GM23338 (cell line): ENCODE measurements around the gene DNA2.
"Not testable (repeated sequence)": the region's sequence is repeated elsewhere in the genome, so short reads cannot be mapped to it uniquely, and the experiment has no call there.

Experiments
- CTCF ChIP-seq, 2 experiments: fragments of 200-600 bp in 1 of 2; sonication (generic) in 1 of 2; conservative IDR thresholded peaks; 2 replicates each; pipeline versions ENCODE4 v1.5.1 to v1.6.1; 2016 to 2017; ENCODE audit warnings: antibody characterized with exemption in 2 of 2, low read depth in 2 of 2, mild to moderate bottlenecking in 2 of 2, moderate library complexity in 1 of 2
- EZH2 ChIP-seq: fragments of 200-600 bp; sonication (generic); IDR thresholded peaks from one replicate; pipeline ENCODE4 v1.8.0; 2017; ENCODE audit warnings: antibody characterized with exemption, mild to moderate bottlenecking, low read depth; ENCODE audit not compliant: unreplicated experiment
- EZH2phosphoT487 ChIP-seq: fragments of 200-600 bp; sonication (generic); IDR thresholded peaks from one replicate; pipeline ENCODE4 v1.8.1; 2018; ENCODE audit warnings: antibody characterized with exemption; ENCODE audit not compliant: unreplicated experiment
- JUNB ChIP-seq: IDR thresholded peaks from one replicate; pipeline ENCODE4 v1.6.1; 2016; ENCODE audit warnings: antibody characterized with exemption; ENCODE audit not compliant: unreplicated experiment
- NANOG ChIP-seq: IDR thresholded peaks from 2 replicates; pipeline ENCODE4 v1.6.1; 2016; ENCODE audit warnings: antibody characterized with exemption, borderline replicate concordance
- POLR2AphosphoS5 ChIP-seq: IDR thresholded peaks from 2 replicates; pipeline ENCODE4 v1.6.1; 2016; ENCODE audit warnings: antibody characterized with exemption, low read depth
- REST ChIP-seq: IDR thresholded peaks from one replicate; pipeline ENCODE4 v1.6.1; 2018; ENCODE audit warnings: antibody characterized with exemption; ENCODE audit not compliant: unreplicated experiment

GRCh38 chr10:68449698-68450097 is 22.1 kb downstream of the DNA2 start:
- not testable (repeated sequence) for TF ChIP-seq CTCF (conservative IDR thresholded peaks at IDR 0.05; ENCODE audit: low read depth in 2 of 2); NANOG; POLR2AphosphoS5; EZH2; JUNB; EZH2phosphoT487; REST
